Fibroblast of lung (primary cell): Measurements from ENCODE around the gene TMEM184A.
"Not testable (repeated sequence)": the region's sequence is repeated elsewhere in the genome, so short reads cannot be mapped to it uniquely, and the experiment has no call there.

Source experiments
- CTCF ChIP-seq, 2 donors: IDR thresholded peaks in 1 of 2; conservative IDR thresholded peaks in 1 of 2; 1 replicate in 1 of 2; 2 replicates in 1 of 2; pipeline ENCODE4 v1.5.1; 2011 to 2012; ENCODE audit warnings: low read length in 2 of 2, control low read depth in 1 of 2, inconsistent platforms in 1 of 2, low read depth in 1 of 2, mild to moderate bottlenecking in 1 of 2
- EZH2 ChIP-seq: IDR thresholded peaks from 2 replicates; pipeline ENCODE4 v1.5.1; 2012; ENCODE audit warnings: low read length, control low read depth, mild to moderate bottlenecking; ENCODE audit errors: missing control alignments

GRCh38 chr7:1583241-1583930 is 27.4 kb upstream of the TMEM184A start:
- not testable (repeated sequence) for TF ChIP-seq CTCF (conservative IDR thresholded peaks at IDR 0.05 in 1 of 2, IDR thresholded peaks at IDR 0.05 in 1 of 2; ENCODE audit: low read depth in 1 of 2, low read length in 2 of 2); EZH2
